HG03342 (cell line): ENCODE measurements around the gene VEGFC.

Source experiments
- ATAC-seq: cut with Tn5 transposase; IDR thresholded peaks from one replicate; pipeline ENCODE4 v1.9.1; 2021; ENCODE audit warnings: mild to moderate bottlenecking, moderate library complexity; ENCODE audit not compliant: unreplicated experiment

The VEGFC gene

GRCh38 chr4:176767183-176767582, 25.5 kb downstream of the VEGFC start:
- no peak for ATAC-seq

DNA sequence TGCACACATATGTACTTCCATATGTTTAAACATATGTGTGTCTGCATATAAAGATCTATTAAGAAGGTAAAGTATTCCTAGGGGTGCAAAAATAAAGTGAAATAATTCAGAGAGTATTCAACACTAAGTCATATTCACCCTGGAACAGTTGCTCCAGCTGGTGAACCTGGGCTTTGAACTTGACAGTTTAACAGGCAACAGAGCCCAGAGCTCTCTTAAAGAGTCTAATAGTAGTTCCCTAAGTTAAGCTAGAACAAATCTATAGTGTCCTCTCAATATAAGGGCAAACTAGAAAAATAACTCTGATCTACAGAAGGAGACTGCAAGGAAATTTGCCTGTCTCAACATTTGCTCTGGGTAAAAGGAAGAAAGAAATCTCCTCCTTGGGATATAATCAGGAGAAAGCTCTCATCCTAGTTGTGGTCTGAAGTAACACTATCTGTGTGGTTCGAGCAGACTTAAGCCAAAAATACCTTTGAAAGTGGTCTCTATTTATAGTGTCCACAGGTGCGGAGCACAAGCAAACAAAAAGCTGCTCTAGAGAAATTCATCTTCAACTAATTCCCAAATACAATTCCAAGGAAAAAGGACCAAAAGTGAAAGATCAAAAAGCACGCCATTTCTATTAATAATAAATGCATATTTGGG, 29.9 kb downstream of the VEGFC start:
- ATAC-seq: no peak

DNA sequence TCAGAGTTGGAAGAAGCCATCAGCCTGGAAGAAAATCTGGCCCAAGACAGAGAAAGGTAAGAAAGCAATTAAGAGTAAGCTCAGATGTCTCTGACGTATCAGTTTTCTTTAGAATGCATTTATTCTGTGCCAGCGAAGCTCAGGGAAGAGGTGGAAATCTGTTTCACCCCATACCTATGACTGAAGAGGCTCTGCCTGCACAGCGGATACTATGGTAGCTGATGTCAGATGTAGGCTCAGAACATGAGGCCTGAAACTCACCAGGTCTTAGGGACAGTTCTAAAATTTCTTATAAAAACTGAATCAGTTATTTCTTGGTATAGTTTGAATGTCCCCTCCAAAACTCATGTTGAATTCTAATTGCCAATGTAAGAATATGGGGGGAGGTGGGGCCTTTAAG, 30.9 kb downstream of the VEGFC start:
- ATAC-seq: no peak

DNA sequence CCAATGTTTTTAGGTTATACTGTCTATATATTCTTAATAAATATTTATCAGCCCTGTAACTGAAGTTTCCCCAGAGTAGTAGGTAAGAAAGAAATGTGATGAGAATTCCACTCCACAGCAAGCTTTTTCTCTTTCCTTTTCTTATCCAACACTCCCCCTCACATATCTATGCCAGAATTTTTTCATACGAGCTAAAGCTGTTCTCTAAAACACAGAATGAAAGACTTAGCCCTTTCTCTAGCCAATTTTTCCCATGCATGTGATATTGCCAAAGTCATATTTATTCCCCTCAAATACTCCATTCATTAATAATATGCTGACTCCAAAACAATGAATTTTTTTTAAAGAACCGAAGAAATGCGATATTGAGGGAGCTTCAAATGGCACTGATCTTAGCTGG, 32.3 kb downstream of the VEGFC start:
- ATAC-seq: no peak

DNA sequence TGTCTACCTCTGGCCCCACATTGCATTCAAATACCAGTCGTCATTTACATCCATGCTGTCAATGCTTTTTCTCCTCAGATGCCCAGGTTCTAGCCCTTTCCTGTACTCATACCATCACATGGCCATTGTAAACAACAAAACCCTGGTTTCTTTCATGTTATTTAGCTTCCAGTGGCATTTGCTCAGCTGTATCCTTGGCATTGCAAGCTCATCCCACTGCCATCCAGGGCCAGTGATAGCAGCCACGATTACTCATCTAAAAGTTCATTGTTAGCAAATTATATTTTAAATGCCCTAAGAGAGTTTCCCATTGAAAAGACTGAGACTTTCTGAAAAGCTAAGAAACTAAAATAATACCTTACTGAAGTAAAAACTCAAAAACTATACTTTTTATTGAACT, 34.0 kb downstream of the VEGFC start:
- no peak for ATAC-seq

GRCh38 chr4:176758323-176758722, 34.4 kb downstream of the VEGFC start:
- no peak for ATAC-seq

- no peak for ATAC-seq
Measured at GRCh38 chr4:176755613-176756012, 37.1 kb downstream of the VEGFC start.

- ATAC-seq: no peak
Measured at GRCh38 chr4:176755001-176755400, 37.7 kb downstream of the VEGFC start.

DNA sequence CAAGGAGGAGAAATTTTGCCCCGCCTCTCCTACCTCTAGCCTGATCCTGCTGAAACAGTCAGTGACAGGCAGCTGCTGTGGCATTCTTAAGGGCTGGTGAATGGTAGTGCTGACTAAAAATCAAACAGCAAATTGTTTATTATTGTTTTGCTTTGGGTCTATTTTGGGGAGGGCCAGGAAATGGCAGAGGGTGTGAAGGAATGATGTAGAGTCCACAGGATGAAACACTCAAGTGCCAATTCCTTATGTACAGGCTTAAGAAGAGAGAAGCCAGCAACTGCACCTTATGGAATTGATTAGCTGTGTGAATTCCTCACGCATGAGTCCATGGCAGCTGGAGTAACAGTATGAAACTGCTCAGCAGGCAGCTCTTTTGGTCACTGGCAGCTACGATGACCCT, 39.7 kb downstream of the VEGFC start:
- ATAC-seq: no peak

DNA sequence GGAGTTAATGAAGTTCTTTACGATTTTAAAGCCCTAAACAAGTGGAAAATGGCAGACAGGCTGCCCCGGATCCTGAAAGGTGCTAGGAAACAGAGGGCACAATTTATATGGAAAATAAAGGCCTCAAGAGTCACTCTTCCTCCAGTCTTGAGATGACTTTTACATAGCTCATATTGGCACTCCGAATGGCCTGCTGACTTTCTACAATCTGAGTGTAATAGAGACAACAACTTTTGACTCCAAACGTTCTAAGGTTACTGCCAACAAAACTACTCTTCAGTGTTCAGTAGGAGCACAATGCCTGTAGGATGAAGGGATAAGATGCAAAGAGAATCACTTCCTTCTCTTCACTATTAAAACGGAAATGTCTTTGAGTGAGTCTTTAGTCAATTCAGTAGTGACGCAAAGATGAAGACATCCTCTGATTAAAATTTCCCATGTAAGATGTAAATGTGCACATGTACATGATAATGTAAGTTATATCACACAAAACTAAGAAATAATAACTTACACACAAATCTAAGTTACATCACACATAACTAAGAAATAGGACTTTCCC, 40.5 kb downstream of the VEGFC start:
- no peak for ATAC-seq

- ATAC-seq: no peak
Measured at GRCh38 chr4:176751061-176751460, 41.7 kb downstream of the VEGFC start.

- ATAC-seq: no peak
Measured at GRCh38 chr4:176746846-176747245, 45.9 kb downstream of the VEGFC start.

DNA sequence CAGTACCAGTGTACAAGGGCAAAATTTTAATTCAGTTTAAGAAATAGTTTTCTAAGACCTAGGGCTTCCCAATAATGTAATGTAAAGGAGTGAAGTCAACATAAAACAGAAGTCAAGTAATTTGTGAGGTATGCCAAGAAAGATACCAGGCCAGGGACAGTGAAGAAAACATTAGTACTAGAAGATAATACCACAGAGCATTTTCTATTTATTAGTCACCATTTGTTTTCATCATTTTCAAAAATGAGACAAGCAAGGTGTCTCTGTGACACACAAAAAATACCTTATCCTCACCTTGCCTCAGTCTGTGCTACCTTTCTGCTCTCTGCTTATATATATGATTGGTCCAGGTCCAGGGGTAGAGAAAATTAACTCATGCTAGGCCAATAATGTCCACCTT, 46.8 kb downstream of the VEGFC start:
- ATAC-seq: no peak

DNA sequence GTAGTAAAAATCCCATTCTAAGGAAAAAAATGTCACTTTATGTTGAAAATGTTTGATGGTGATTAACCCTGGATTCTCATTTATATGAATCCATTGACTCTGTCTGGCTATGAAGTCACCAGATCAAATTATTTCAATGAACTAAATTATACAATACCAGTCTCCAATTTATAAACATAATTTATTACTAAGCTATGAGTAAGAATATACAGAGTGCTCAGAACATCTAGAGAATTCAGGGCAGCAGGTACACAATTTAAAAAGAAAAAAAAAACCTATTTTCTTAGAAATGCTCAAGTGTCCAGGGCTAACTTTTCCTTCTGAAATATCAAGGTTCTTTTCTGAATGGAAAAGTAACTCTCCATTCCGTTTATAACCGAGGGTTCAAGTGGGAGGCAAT, 48.6 kb downstream of the VEGFC start:
- no peak for ATAC-seq

GRCh38 chr4:176742211-176742610, 50.5 kb downstream of the VEGFC start:
- no peak for ATAC-seq

- ATAC-seq: no peak
Measured at GRCh38 chr4:176741253-176741652, 51.5 kb downstream of the VEGFC start.

DNA sequence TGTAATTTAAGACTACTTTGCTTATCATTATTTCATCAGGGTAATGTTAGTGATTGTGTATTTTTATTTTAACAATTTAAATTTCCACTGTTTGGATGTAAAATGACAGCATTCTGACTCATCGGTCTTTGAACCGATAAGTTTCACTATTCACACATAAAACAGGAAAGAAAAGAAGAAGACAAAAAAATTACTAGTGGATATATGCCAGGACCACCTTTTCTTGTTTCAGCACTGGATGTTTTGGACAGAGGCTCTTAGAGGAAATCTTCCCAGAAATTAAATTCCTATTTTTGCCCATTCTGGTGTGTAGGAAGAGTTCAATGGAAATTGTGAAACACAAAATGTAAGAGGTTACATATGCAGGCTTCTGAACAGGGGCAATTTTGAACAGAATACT, 57.4 kb downstream of the VEGFC start:
- no peak for ATAC-seq

DNA sequence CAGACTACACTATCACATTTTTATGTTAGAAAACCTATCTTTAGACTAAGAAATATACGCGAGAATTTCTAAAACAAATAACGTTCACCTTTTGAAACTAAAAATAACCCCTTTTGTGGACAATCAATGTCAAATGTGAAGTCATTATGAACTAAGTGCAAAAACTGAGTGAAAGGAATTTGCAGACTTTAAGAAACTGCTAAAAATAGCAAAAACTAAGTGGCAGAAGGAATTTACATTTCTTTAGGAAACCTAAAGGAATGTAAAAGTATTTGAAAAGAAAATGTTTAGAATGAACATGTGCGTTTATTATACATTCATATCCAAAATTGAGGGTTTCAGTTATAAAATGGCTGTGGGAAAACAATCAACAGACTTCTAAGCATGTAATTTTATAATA, 58.3 kb downstream of the VEGFC start:
- no peak for ATAC-seq

- ATAC-seq: no peak
Measured at GRCh38 chr4:176729489-176729888, 63.2 kb downstream of the VEGFC start.

GRCh38 chr4:176726803-176727202, 65.9 kb downstream of the VEGFC start:
- ATAC-seq: no peak

GRCh38 chr4:176721459-176721858, 71.3 kb downstream of the VEGFC start:
- no peak for ATAC-seq

DNA sequence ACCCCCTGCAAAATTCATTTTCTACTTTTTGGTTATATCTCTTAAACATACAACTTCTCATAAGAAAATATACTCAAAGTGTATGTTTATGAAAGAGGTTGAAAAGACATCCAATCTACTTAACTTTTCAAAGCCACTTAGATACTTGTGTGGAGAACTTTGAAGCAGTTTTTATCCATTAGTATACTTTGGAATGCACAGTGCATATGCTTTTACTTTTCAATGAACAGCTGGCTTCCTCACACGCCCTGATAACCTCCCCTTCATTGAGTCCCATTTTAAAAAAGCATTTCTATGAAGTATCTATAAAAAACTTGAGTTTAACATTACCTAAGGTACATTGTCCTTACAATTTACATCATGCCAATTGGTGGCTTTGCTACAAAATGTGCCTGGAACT, 73.8 kb downstream of the VEGFC start:
- no peak for ATAC-seq

GRCh38 chr4:176717237-176717636, 75.5 kb downstream of the VEGFC start:
- no peak for ATAC-seq
